ENCODE data around the gene SORL1.
"Not testable (repeated sequence)": the region's sequence is repeated elsewhere in the genome, so short reads cannot be mapped to it uniquely, and the experiment has no call there.

The SORL1 gene, protein sequence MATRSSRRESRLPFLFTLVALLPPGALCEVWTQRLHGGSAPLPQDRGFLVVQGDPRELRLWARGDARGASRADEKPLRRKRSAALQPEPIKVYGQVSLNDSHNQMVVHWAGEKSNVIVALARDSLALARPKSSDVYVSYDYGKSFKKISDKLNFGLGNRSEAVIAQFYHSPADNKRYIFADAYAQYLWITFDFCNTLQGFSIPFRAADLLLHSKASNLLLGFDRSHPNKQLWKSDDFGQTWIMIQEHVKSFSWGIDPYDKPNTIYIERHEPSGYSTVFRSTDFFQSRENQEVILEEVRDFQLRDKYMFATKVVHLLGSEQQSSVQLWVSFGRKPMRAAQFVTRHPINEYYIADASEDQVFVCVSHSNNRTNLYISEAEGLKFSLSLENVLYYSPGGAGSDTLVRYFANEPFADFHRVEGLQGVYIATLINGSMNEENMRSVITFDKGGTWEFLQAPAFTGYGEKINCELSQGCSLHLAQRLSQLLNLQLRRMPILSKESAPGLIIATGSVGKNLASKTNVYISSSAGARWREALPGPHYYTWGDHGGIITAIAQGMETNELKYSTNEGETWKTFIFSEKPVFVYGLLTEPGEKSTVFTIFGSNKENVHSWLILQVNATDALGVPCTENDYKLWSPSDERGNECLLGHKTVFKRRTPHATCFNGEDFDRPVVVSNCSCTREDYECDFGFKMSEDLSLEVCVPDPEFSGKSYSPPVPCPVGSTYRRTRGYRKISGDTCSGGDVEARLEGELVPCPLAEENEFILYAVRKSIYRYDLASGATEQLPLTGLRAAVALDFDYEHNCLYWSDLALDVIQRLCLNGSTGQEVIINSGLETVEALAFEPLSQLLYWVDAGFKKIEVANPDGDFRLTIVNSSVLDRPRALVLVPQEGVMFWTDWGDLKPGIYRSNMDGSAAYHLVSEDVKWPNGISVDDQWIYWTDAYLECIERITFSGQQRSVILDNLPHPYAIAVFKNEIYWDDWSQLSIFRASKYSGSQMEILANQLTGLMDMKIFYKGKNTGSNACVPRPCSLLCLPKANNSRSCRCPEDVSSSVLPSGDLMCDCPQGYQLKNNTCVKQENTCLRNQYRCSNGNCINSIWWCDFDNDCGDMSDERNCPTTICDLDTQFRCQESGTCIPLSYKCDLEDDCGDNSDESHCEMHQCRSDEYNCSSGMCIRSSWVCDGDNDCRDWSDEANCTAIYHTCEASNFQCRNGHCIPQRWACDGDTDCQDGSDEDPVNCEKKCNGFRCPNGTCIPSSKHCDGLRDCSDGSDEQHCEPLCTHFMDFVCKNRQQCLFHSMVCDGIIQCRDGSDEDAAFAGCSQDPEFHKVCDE (N-terminal part only)

DNA sequence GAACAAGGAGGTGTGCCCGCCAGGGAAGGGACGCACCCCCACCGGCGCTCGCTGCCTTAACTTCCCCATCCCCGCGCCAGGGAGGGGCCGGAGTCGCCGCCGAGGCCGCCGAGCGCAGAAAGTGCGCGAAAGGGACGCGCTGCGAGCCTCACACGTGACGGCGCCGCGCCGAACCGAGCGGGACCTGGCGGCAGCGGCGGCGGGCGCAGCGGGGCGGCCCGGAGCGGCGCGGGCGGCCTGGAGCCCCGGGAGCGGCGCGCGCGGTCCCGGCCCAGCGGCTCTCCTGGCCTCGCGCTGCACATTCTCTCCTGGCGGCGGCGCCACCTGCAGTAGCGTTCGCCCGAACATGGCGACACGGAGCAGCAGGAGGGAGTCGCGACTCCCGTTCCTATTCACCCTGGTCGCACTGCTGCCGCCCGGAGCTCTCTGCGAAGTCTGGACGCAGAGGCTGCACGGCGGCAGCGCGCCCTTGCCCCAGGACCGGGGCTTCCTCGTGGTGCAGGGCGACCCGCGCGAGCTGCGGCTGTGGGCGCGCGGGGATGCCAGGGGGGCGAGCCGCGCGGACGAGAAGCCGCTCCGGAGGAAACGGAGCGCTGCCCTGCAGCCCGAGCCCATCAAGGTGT, at the start of gene SORL1:
TSS of gene SORL1 (plus strand) at position 329 of the 623 bp plus-strand sequence. CDS start at position 347, 18 bp downstream.
- DNase-seq (ENCODE audit: low read depth) = peak; percentile 66

DNA sequence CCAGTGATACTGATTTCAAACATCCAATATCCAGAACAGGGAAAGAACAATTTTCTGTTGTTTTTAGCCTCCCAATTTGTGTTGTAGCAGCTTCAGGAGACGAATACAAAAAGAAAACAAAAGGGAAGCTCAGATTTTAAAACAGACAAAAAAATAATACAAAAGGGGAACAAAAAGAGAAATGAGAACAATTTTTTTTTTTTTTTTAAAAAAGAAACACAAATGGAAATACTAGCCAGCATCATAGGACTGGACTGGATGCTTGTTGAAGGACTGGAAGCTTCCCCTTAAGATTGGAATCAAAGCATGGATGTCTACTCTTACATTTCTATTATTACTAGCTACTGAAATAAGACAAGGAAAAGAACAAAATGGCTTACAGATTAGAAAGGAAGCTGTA, 46.5 kb upstream of the SORL1 start:
- no peak for DNase-seq (ENCODE audit: low read depth)

DNA sequence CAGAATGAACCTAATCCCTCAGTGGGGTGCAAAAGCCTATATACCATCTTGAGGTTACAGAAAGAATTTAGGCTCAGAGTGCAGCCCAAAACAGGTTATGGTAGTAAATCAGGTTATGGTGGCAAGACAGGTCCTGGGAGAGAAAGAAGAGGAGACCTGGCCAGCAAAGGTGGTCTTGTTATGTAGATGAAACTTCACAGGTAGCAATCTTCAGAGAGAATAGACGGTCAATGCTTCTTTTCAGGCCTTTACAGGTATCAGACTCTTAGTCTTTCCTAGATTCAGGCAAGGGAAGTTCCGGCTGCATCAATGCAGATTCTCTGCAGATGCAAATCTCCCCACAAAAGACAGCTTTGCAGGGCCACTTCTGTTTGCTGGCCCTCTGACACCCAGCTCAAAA, 45.8 kb upstream of the SORL1 start:
- DNase-seq (ENCODE audit: low read depth) = no peak

DNA sequence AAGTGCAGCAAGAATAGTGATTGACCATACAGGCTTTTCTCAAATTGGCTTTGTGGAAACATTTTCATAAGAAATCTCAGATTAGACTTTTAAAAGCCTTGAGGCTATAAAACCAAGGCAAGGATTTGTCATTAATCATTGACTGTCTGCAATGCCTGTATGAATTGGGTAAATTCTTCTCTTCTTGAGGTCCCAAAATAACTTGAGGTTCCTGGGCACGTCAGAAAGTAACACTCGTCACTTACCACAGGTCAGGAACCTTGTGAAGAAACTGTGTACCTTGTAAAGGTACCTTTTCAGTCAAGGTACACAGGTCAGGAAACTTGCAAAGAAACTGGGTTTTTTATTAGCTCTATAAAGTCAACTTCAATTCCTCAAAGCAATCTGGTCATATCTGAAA, 43.3 kb upstream of the SORL1 start:
- DNase-seq (ENCODE audit: low read depth) = no peak

DNA sequence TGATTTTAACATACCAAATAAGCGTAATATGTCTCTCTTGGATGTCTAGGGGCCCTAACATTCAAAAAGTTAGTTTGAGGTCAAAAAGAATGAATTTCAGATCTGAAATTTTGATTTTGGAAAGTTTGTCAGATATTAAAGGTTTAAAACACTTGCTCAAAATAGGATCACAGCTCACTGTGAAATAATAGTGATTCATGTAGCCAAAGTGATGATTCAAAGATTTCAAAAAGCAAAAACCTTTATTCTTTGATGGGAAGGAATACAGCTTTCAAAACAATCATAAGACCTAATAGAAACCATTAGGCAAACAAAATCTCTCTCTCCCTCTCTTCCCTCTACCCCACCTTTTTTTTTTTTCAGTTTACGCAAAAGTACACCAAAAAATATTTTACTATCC, 42.1 kb upstream of the SORL1 start:
- not testable (repeated sequence) for DNase-seq (ENCODE audit: low read depth)

DNA sequence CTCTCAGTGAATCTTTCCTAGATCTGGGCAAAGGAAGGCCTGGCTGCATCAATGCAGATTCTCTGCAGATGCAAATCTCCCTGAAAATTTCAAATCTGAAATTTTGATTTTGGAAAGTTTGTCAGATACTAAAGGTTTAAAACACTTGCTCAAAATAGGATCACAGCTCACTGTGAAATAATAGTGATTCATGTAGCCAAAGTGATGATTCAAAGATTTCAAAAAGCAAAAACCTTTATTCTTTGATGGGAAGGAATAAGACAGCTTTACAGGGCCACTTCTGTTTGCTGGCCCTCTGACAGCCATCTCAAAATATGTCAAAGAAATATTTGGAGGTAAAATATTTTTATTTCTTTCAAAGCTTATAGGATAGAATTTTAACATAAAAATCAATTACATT, 40.8 kb upstream of the SORL1 start:
- not testable (repeated sequence) for DNase-seq (ENCODE audit: low read depth)

DNA sequence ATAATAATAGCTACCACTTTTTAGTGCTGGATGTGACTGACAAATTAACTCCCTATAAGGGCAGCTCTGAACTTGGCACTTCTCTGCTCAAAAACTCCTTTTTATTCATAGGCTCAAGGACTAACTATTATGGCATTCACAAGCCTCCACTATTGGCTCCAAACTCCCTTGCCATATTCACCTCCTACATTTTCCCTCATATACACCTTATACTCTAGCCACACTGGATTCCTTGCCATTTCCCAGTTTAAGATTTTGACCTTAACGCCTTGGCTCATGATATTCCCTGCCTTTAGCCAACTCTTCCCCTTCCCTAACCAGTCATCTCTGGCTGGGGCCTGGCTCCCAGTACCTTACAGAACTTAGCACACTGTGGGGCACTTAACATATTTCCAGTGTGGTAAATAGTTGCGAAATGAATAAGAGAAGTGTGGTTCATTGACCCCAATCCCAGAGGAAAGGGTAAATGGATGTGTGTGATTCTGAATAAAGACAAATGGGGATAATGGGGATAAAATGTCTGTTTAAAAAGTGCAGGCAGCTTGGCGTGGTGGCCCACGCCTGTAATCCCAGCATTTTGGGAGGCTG, 40.0 kb upstream of the SORL1 start:
- no peak for DNase-seq (ENCODE audit: low read depth)

DNA sequence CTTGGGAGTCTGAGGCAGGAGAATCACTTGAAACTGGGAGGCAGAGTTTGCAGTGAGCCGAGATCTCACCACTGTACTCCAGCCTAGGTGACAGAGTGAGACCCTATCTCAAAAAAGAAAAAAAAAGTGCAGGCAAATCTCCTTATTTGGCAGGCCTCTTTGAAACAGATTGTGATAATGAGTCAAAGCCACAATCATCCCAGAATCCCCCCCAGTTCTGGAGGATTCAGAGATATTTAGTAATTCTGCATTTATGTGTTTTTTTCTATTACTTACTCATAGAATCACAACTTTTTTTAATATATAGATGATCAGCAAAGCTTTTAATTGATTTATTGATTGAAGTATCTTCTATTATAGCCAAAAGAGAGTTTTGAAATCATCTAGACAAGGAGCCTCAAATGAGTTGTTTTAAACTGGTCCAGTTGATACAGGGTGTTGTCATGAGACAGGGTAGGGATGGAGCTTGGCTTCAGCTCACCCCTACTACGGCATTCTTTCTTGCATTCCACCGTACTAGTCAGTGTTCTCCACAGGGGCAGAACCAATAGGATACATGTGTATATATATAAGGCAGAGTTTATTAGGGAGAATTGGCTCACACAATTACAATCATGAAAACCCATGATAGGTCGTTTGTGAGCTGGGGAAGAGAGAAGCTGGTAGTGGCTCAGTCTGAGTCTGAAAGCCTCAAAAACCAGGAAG, 39.3 kb upstream of the SORL1 start:
- DNase-seq (ENCODE audit: low read depth) = no peak

DNA sequence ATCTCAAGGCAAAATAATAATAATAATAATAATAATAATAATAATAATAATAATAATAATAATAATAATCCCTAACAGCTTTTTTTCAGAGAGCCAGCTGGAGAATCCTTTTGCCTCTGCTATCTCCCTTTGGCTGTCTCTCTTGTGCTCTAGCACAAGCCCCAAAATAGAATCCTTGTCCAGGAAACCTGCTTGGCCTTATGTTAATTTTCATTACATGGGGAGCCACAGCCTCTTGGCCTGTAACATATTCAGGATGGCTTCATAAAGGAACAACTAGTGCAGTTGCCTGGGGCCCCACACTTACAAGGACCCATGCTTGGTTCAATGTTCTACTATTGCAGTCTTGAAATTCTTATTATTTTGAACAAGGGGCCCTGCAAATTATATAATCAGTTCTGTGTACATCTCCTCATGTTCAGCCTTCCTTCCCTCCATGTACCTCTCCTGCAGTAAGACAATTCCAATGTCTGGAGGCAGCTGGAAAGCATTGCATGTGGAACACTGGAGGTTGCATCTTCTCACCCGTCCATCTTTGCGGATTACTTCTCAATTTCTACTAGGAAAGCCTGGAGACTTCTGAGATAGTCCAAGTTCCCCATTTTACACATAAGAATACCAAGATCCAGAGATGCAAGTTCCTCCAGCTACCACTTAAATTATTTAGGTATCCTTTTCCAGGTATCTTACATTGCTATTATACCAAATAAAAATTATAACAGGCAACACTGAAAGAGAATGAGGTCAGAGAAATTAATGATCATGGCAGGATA, 37.8 kb upstream of the SORL1 start:
- no peak for DNase-seq (ENCODE audit: low read depth)

DNA sequence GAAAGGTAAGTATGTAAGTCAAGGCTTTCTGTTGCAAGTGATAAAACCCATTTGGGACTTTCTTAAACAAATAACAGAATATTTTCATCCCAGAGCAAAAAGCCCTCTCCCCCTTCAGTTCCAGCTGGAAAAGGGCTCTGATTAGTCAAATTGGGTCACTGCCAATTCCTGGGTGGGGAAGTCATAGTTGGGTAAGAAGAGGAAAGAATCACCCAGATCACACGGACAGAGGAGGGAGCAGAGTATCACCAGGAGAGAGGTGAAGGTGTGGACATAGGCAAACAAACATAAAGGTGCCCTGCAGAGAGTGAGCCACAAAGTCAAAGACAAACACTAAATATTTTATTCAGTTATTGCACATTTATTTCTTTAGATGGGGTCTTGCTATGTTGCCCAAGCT, 36.3 kb upstream of the SORL1 start:
- DNase-seq (ENCODE audit: low read depth) = no peak

DNA sequence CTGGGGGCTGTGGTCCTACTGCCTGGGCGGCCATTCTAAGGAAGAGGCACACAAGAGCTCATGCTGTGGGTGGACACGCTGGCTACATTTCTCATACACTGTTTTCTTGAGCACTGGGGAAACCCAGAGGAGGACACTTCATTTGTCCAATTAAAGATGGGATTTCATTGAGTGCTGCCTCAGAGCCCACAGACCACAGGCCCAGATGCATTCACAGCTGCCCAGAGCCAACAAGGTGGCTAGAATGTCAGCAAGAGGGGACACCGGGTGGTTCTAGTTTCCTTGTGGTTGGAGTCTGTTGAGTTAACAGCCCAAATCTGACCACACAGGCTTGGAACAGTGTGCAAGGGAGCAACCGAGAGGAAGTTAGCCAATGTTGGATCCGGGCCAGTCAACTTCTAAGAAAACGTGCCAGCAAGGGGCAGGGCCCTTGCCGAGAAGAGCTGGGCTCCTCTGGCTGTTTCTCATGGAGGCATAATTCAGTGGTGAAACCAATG, 35.0 kb upstream of the SORL1 start:
- DNase-seq (ENCODE audit: low read depth) = peak; percentile 24

DNA sequence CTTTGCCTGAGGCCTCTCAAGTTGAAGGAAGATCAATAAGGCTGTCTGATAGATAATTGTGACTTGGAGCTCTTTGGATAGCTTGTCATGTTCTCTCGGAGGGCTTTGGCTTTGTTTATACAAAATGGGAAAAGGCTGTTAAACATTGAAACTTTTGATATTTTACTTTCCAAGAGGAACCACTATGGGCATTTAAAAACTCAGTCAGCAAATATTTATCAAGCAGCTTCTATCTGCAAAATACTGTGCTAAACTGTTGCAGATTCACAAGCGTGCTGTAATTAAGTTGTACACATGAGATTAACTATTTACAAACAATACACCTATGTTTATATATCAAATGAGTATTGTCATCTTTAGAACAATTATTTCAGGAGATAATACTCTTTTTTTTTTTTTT, 34.5 kb upstream of the SORL1 start:
- no peak for DNase-seq (ENCODE audit: low read depth)

DNA sequence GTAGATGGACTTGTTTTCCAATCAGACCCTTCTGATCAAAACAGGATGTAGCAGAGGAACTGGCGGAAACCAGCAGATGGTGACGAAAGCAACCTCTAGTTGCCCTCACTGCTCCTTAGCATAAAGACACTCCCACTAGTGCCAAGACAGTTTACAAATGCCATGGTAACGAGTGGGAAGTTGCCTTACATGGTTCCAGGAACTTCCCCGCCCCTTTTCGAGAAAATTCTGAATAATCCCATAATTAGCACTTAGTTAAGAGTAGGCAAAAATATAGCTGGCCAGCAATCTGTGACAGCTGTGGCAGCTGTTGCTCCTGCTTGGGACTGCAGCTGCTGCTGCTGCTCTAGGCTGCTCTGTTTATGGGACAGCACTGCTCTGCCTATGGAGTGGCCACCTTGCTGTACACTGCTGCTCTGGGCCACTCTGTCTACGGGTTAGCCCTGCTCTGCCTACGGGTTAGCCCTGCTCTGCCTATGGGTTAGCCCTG, 33.4 kb upstream of the SORL1 start:
- peak; percentile 34 for DNase-seq (ENCODE audit: low read depth)

DNA sequence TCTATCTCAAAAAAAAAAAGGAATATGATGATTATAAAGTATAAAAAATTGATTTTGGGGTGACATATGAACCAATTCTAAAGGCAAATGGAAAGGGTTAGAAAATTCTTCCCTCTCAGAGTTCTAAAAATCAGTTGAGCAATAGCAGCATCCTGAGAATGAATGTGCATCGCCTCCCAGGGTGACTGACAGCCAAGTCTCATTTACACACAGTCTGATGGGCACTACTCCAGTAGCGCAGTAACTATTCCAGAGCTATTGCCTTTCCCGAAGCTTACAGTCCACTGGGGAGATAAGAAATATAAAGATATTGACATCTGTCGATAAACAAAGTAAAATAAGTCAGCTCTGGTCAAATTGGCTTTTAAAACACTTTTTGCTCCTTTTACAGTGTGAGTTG, 32.3 kb upstream of the SORL1 start:
- no peak for DNase-seq (ENCODE audit: low read depth)

DNA sequence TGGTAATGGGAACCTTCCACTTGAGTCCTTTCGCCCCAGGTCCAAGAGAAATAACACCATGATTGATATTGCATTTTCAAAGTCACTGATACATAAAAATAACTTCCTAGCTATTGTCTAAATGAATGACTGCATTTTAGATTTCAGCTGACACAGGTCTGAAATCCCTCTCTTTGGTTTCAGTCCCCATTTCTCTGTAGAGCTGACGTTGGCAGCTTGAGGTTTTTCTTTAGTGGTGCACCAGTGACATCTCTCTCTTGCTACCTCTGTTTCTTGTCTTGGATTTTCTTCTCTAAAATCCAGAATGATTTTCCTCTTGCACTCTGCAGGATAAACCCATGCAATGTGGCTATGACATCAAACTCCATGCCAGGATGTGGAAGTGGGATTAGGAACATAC, 31.7 kb upstream of the SORL1 start:
- DNase-seq (ENCODE audit: low read depth) = no peak

DNA sequence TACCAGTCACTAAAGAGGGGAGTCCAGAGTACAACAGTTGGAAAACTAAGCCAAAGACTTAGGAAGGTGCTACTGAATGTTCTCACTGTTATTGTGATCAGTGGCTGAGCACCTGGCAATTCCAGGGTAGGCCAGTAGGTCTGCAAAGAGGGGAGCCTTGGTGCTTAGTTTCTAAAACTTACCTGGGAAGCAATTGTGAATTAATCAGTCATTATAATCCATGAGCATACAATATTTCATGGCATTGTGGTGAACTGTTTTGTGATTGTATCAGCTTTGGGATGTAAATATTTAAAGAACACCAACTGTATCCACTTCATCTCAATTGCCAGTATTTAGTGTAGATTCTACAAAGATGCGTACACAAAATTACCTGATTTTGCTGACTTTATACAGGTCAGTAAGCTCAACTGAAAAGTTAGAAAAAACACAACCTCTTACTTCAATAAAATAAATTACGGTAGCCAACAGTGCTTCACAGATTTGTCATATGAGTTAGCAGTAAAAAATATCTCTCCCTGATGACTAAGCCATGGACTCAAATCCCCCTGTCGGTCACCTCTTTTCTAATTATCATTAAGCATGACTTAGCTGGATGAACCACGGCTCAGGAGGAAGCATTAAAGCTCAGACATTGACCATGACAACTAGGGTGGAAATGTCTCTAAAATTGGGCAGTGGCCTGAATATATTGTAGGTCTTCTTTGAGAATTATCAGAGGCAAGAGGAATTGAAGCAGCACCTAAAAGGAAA, 30.8 kb upstream of the SORL1 start:
- DNase-seq (ENCODE audit: low read depth) = no peak

DNA sequence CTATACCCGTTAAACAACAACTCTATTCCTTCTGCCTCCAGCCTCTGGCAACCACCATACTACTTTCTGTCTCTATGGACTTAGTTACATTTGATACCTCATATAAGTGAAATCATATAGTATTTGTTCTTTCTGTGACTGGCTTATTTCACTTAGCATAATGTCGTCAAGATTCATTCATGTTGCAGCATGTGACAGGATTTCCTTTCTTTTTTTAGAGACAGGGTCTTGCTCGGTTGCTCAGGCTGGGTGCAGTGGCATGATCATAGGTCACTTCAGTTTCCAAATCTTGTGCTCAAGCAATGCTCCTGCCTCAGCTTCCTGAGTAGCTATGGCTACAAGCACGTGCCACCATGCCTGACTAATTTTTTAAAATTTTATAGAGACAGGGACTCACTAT, 29.4 kb upstream of the SORL1 start:
- DNase-seq (ENCODE audit: low read depth) = no peak

DNA sequence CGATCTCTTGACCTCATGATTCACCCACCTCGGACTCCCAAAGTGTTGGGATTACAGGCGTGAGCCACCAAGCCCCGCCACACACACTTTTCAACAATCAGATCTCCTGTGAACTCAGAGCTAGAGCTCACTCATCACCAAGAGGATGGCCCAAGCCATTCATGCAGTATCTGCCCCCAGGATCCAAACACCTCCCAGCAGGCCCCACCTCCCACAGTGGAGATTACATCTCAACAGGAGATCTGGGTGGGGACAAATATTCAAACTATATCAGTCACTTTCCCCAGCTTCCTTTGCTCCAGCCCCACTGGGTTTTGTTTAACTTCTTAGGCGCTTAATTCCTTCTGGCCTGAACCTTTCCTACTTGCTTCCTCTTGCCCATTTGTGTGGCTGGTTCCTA, 26.3 kb upstream of the SORL1 start:
- DNase-seq (ENCODE audit: low read depth) = no peak

All from activated T-helper 1 cell treated with Interleukin-2 at 50 U/mL for 16 hours (primary cell).